ENCODE data around the gene UNC5A.

The UNC5A gene

GRCh38 chr5:176781638-176782570 is 28.5 kb upstream of the UNC5A start:
- DNase-seq = no peak

- DNase-seq = no peak
Measured at GRCh38 chr5:176784218-176785165, 25.9 kb upstream of the UNC5A start.

- DNase-seq = no peak
Measured at GRCh38 chr5:176785184-176786145, 24.9 kb upstream of the UNC5A start.

- DNase-seq = no peak
Measured at GRCh38 chr5:176787676-176788075, 22.7 kb upstream of the UNC5A start.

- no peak for DNase-seq
Measured at GRCh38 chr5:176788091-176788490, 22.3 kb upstream of the UNC5A start.

GRCh38 chr5:176788941-176789872 is 21.2 kb upstream of the UNC5A start:
- DNase-seq = no peak

- no peak for DNase-seq
Measured at GRCh38 chr5:176789873-176790615, 20.3 kb upstream of the UNC5A start.

GRCh38 chr5:176790941-176791340 is 19.4 kb upstream of the UNC5A start:
- no peak for DNase-seq

GRCh38 chr5:176792655-176793342 is 17.6 kb upstream of the UNC5A start:
- DNase-seq = no peak

- no peak for DNase-seq
Measured at GRCh38 chr5:176793343-176793699, 17.0 kb upstream of the UNC5A start.

GRCh38 chr5:176793736-176794135 is 16.6 kb upstream of the UNC5A start:
- no peak for DNase-seq

- DNase-seq = no peak
Measured at GRCh38 chr5:176794509-176794908, 15.8 kb upstream of the UNC5A start.

GRCh38 chr5:176796411-176796810 is 13.9 kb upstream of the UNC5A start:
- no peak for DNase-seq

- no peak for DNase-seq
Measured at GRCh38 chr5:176796970-176797369, 13.4 kb upstream of the UNC5A start.

GRCh38 chr5:176797456-176798050 is 12.8 kb upstream of the UNC5A start:
- no peak for DNase-seq

GRCh38 chr5:176798086-176798876 is 12.1 kb upstream of the UNC5A start:
- no peak for DNase-seq

GRCh38 chr5:176798949-176799348 is 11.4 kb upstream of the UNC5A start:
- DNase-seq = no peak

- DNase-seq = no peak
Measured at GRCh38 chr5:176799488-176799887, 10.9 kb upstream of the UNC5A start.

GRCh38 chr5:176800024-176800423 is 10.3 kb upstream of the UNC5A start:
- DNase-seq = no peak

Measured in SHP77 treated with DMSO at 0.1 percent for 48 hours (cell line).